GM18870 (cell line): ENCODE measurements around the gene KRABD2.
"Not testable (repeated sequence)": the region's sequence is repeated elsewhere in the genome, so short reads cannot be mapped to it uniquely, and the experiment has no call there.

Experiments used
- ATAC-seq: cut with Tn5 transposase; IDR thresholded peaks from one replicate; pipeline ENCODE4 v1.9.1; 2021; ENCODE audit warnings: moderate library complexity; ENCODE audit not compliant: unreplicated experiment

The KRABD2 gene

GRCh38 chr17:8362651-8363332, 13.7 kb downstream of the KRABD2 start:
- no peak for ATAC-seq

- no peak for ATAC-seq
These were observed 15.8 kb downstream of the KRABD2 start for GRCh38 chr17:8360751-8361150.

GRCh38 chr17:8360260-8360659, 16.2 kb downstream of the KRABD2 start:
- no peak for ATAC-seq

- no peak for ATAC-seq
These were observed 16.7 kb downstream of the KRABD2 start for GRCh38 chr17:8359769-8360168.

DNA sequence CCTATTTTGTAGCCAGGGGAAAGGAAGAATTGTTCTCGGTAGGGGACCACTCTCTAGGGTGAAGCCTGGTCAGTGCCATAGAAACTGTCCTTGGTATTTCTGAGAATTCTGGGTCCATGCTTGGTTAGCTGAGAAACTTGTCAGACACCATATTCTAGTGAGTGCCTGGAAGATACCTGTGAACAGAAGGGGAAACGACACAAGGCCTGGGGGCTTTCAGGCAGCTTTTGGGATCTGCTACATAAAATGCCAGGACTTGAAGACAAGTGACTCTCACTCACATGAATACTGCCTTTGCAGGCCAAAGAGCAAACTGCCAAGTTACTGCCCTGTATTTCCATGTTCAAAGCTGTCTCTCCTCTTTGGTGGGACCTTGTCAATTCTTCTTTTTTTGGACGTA, 18.6 kb downstream of the KRABD2 start:
- ATAC-seq = no peak

- ATAC-seq = no peak
These were observed 22.3 kb downstream of the KRABD2 start for GRCh38 chr17:8354236-8354635.

GRCh38 chr17:8353736-8354135, 22.8 kb downstream of the KRABD2 start:
- no peak for ATAC-seq

- no peak for ATAC-seq
These were observed 26.2 kb downstream of the KRABD2 start for GRCh38 chr17:8350339-8350738.

DNA sequence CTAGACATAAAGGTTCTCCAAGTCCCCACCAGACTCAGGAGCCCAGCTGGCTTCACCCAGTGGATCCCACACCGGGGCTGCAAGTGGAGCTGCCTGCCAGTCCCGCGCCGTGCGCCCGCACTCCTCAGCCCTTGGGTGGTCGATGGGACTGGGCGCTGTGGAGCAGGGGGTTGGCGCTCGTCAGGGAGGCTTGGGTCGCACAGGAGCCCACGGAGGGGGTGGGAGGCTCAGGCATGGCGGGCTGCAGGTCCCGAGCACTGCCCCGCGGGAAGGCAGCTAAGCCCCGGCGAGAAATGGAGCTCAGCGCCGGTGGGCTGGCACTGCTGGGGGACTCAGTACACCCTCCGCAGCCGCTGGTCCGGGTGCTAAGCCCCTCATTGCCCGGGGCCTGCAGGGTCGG, 29.5 kb downstream of the KRABD2 start:
- ATAC-seq = not testable (repeated sequence)

DNA sequence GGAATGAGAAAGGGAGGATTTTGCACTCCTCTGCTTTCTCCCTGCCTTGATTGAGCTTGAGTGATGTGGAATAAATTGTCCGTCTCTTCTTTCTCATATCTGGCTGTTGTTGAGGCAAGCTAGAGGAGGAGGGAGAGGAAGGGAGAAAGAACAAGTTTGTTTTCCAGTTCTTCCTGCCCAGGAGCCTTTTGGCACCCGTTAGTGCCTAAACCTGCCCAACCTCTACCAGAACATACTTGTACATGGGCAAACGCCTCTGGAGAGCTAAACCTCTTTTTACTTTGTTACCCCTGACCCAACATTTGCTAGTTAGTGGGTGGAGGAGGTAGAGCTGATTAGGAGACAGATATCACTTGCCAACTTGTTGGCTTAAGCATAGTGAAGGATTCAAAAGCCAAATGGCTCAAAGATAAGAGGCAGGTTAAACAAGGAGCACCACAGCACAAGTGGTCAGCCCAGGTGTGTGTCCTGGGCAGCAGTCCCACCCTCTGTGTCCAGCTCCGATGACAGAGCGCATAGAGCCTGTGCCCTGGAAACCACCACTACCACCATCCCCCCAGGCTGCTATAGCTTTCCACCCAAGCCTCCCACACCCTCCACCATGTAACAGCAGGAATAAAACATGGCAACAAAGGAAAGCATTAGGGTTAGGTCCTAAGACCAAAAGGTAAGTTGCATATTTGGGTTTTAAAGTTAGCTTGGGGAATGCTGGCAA, 30.4 kb downstream of the KRABD2 start:
- ATAC-seq = no peak

DNA sequence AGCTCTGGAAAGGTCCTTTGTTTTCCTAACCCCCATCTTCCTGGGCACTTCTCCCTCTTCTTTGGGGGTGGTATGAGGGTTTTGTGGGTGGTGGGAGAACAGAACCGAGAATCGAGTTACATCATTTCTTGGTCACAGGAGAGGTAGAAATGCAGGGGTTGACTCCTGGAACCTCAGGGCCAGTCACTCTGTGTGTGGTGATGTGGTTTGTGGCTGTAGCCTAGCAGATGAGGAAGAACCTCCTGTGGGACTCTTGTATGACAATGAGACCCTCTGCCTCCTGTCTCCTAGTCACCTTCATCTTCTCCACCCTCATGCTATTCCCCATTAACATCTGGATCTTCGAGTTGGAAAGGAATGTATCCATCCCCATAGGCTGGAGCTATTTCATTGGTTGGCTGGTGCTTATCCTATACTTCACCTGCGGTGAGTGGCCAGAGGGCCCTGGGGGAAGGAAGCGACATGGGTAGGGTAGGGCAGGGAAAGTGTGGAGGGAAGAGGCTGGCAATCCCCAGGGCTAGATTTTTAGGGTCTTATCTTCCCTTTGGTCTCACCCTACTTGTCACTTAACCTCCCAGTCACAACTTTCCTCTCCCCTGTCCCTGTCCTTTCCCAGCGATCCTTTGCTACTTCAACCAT, 31.3 kb downstream of the KRABD2 start:
- no peak for ATAC-seq

DNA sequence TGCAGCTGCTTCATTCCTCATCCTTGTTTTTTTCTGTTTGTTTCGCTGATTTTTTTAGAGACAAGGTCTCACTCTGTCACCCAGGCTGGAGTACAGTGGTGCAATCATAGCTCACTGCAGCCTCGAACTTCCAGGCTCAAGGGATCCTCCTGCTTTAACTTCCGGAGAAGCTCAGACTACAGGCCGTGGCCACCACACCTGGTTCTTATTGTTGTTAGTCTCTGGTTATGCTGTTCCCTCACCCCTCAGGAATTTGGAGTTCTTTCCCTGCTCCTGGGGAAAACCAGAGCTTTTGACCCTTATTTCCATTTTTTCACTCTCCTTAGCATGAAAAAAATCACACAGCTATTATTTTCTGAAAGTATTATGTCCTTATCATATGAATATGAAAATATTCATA, 35.0 kb downstream of the KRABD2 start:
- ATAC-seq = no peak

DNA sequence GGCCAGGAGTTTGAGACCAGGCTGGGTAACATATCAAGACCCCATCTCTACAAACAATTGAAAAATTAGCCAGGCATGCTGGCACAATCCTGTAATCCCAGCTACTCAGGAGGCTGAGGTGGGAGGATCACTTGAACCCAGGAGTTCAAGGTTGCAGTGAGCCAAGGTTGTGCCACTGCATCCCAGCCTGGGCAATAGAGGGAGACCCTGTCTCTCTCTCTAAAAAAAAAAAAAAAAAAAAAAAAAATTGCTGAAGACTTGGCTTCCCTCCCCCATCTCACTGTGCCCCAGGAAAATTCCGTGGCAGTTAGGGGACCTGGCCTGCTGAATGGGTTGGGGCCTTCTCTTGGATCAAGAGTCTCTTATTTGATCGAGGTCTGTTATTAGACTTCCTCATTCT, 37.0 kb downstream of the KRABD2 start, which contains the start of gene ODF4:
Gene ODF4, plus strand, starts transcription at position 301 of the 400 bp plus-strand sequence. CDS start 212 bp downstream, outside the sequence.
- ATAC-seq = no peak

GRCh38 chr17:8338753-8339140, 37.8 kb downstream of the KRABD2 start:
- no peak for ATAC-seq

DNA sequence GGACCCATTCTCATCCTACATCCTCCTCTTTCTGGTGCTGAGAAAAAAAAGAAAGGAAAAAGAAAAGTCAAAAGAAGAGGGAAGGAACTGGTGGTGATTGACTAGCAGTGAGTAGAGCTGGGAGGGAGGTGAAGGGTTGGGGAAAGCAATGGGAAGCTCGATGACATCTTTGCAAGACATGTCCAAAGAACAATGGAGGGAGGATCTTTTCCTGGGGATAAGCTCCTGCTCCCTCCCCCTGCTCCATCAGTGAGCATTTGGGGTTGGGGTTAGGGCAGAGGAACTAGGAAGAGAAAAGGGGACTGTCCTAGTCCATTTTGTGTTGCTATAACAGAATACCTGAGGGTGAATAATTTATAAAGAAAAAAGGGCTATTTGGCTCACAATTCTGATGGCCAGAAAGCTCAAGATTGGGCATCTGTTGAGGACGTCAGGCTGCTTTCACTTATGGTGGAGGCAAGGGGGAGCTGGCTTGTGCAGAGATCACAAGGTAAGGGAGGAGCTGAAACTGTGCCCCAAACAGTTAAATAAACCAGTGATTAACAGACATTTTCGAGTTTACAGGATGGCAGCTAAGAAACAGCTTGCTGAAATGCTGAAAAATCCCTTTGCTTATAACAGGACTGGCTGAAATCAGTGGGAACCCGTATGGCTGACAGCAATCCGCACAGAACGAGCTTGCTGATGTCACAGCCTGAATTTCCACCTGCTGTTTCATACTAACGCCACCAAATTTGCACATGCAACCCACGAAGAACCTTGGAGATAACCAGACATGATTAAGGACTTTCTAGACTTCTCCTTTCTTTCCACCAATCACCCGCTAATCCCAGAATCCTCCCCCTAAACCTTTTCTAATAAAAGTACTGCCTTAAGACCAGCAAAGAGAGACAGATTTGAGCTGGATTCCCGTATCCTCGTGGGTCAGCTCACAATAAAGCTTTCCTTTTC, 38.4 kb downstream of the KRABD2 start:
- ATAC-seq = no peak

DNA sequence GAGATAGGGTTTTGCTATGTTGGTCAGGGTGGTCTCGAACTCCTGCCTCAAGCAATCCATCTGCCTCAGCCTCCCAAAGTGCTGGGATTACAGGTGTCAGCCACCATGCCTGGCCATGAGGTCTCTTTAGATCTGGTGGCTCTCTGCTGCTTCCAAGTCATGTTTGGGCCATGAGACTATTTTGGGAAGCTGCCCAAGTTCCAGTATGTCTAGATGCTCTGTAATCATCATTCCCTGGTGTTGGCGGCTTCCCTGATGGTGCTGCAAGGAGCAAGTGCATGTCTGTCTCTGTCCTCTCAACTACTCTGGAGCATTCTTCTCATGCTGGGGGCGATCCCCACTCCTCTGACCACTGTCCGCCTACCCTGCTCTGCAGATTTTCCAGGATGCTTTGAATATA, 43.2 kb downstream of the KRABD2 start:
- ATAC-seq = no peak

DNA sequence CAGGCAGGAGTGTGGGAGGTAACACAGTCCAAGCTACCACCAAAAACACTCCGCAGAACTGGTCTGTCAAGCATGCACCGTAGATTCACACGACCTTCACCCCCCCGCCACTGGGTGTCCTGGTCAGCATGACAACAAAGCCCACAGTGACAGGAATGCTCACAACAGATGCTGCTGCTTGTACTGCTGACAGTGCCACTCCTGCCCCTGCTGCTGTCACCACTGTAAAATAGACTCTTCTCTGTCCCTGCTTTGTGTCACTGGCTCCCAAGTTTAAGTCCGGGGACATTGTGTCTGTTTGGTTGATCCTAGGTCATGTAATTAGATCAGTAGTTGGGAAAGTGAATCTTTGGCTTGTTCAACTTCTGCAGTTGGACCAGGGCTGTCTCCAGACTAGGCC, 43.8 kb downstream of the KRABD2 start:
- ATAC-seq = no peak

- no peak for ATAC-seq
These were observed 44.4 kb downstream of the KRABD2 start for GRCh38 chr17:8332128-8332527.

DNA sequence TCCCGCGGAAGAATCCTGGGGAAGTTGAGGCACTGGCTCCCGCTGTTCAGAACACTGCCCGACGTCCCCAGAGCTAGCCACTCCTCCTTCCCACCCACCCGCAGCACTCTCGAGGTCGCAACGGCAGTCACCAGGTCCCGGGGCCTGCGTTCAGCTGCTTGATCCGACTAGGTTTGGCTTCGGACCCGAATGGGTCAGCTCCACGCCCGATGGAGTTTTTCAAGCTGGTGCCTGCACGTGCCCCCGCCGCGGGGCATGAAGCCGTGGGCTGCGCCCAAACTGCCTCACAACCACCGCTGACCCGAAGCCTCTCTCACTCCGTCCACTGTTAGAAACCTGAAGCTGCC, 49.2 kb downstream of the KRABD2 start:
- no peak for ATAC-seq
